LoVo (cell line): ENCODE results near the gene FUBP3.

Experiments
- DNase-seq: peaks from one replicate; pipeline ENCODE4 v3.0.0-alpha.2; 2016; ENCODE audit warnings: low spot score

Gene FUBP3

GRCh38 chr9:130662099-130662969, 83.0 kb downstream of the FUBP3 start:
- no peak for DNase-seq

DNA sequence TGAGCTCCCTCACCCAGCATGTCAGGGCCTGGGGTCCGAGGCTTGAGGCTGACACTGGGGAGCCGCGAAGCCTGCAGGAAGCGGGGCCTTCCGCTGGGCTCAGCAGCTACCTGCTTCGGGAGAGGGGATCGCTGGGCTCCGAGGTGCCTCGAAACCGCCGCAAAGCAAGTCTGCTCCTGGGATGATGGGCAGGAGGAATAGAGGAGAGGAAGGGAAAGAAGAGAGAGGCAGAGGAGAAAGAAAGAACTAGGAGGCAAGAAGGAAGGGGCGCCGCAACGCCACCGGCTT, 83.5 kb downstream of the FUBP3 start:
- no peak for DNase-seq

DNA sequence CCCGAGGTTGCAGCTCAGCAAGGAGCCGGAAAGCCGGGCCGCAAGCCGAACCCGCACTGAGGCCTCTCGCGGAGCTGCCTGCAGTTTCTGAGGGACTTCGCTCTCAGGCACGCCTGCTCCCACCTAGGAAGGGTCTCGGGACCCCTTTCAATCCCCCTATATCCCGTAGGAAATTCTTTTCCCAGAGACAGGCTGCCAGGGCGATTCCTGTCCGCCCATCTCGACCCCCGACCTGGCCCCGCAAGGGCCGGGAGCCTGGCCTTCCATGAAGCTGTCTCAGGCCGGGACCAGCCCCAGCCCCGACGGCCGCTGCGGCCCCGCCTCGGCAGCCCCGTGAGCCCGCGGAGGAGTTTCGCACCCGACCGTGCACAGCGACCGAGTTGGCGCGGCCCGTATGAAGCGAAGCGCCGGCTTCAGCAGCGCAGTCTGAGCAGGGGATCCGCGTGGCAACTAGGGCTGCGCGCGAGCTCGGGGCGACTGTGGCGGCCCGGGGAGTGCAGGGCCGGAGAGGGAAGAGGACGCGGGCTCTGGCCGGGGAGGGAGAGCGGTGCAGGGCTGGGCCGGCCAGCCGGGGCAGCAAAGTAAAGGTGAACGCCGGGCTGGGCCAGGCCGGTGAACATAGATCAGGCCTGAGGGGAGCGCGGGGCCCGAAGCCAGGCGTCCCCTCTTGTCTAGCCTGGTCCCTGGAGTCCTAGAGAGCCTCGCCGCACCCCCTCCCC, 84.0 kb downstream of the FUBP3 start:
- DNase-seq, result no peak

DNA sequence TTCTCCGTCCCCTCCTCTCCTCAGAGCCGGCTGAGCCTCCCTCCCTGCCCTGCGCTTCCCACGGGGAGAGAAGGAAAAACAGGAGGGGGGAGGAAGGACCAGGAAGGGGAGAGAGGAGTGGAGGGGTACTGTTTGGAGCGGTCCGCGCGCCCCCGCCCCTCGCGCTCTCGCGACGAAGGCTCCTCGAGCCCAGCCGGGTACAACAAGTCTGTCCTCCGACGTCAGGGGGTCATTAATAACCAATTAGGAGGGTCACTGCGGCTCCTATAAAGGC, 84.5 kb downstream of the FUBP3 start:
- DNase-seq, result no peak

DNA sequence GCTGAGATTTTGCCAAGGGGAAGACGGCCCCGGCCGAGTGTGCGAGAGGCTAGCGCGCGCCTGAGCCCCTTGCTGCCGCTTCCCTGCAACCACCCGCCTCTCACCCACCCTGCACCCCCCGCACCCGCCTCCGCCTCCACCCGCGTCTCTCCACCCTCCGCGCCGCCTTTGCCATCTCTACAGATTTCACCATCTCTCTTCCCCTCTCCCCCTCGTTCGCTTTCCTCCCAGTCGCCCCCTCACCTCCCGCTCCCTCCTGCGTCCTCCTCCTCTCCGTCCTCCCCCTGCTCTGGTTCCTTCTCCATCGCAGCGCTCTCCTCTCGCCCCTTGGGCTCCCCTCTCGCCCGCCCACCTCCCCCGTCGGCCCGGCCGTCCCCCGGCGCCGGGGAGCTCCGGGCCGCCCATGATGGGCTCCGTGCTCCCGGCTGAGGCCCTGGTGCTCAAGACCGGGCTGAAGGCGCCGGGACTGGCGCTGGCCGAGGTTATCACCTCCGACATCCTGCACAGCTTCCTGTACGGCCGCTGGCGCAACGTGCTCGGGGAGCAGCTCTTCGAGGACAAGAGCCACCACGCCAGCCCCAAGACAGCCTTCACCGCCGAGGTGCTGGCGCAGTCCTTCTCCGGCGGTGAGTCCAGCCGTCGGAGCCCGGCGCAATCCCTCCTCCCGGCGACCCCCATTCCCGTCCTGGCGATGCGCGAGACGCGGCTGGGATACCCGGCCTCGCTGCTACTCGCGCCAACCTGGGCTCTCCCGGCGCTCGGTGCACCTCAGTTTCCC, 85.1 kb downstream of the FUBP3 start, which contains the start of gene PRDM12:
PRDM12 (plus strand) TSS at position 344 of the 778 bp plus-strand sequence; CDS start at position 404, 60 bp downstream.
- no peak for DNase-seq

- no peak for DNase-seq
Observed at GRCh38 chr9:130665029-130665430, 85.7 kb downstream of the FUBP3 start.

DNA sequence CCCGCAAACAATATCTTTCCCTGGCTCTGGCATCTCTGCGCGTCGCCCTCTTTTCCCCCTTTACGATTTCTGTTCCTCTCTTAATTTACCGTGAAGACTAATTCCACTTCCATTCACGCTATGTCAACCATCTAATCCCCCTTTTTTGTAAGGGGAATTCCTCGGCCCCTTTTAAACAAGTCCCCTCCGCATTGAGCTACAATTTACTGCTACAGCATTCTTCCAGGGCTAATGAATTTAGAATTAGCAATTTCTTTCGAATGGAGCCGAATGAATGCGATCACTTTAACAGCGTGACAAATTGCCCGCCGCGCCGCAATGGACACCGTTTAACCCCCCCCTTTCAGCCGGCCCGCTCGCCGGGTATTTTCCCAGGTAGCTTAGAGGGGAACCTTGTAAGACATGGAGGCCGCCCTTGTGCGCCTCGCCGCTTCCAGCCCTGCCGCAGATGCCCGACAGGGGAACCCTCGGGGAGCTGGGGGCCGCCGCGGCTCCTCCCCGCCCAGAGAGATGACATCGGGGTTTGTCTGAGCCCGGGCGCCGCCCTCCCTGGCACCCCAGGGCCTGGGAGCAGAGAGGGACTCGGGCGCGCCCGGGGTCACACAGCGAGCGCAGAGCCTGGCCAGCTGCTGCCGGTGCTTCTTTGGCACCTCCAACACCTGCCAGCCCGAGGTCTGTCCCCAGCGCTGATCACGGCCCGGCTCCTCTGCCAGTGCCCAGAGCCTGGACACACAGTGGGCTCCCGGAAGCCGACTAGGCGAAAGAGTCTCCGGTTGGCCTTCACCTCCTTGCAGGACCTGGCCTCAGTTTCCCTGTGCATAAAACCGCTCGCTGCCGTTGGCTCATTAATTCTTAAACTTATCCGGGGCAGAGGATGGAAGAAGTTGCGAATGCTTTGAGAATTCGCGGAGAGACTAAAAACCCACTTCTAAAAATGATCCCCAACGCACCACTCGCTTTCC, 86.3 kb downstream of the FUBP3 start:
- no peak for DNase-seq

DNA sequence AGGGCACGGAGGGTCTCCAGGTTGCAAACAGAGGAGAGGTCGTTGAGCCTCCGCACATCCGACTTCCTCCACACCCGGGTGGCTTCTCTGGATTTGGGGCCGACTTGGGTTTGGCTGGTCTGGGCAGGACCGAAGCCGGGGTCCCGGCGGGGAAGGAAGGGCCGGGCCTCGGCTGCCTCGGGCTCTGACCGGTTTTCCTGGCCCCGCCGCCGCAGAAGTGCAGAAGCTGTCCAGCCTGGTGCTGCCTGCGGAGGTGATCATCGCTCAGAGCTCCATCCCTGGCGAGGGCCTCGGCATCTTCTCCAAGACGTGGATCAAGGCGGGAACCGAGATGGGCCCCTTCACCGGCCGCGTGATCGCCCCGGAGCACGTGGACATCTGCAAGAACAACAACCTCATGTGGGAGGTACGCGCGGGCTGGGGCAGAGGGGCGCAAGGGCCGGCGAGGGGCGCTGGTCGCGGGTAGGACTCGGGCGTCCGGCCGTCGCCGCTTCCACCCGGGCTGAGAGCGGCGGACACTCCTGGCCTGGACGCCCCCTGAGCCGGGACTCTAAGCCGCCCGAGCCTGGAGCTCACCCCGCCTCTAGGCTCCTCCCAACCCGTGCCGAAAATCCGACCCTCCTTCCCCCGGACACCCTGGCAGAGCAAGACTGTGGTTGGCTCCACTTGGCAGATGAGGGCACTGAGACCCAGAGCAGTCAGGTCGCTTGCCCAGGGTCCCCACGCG, 87.2 kb downstream of the FUBP3 start:
- DNase-seq, result no peak

- no peak for DNase-seq
Observed at GRCh38 chr9:130667120-130667435, 87.7 kb downstream of the FUBP3 start.

- no peak for DNase-seq
Observed at GRCh38 chr9:130668196-130668595, 88.8 kb downstream of the FUBP3 start.

GRCh38 chr9:130668659-130669058, 89.3 kb downstream of the FUBP3 start:
- no peak for DNase-seq

DNA sequence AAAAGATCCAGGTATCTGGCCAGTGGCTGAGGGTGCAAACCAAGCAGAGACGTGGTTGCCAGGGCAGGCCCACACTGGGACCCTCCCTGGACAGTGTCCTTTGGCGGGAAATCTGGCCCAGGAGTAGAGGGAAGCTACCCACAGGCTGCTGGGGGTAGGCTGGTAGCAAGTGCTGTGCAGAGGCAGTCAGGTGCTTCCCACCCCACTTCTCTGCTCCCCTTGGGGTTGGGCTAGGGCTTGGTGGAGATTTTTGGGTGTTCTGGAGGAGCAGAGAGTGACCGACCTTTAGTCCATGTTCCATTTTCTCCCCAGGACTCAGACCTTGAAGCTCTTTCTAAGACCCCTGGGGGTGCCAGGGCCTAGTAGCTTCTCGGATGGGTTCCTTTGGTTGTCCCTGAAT, 90.6 kb downstream of the FUBP3 start:
- no peak for DNase-seq

DNA sequence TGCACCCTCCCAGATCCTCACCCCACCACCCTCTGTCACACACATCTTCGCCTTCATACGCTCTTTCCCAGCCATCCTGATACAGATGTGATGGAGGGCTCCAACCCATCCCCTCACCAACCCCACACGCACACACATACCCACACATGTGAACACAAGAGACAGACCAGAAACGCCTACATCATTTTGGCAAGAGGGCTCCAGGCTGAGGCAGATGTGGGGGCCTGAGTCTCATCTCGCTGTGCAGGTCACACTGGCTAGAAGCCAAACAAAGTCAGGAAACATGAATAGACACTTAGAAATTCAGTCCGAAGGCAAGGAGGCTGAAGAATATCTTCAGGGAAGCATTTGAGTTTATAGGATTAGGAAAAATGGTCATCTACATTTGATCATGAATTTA, 91.3 kb downstream of the FUBP3 start:
- DNase-seq, result no peak

DNA sequence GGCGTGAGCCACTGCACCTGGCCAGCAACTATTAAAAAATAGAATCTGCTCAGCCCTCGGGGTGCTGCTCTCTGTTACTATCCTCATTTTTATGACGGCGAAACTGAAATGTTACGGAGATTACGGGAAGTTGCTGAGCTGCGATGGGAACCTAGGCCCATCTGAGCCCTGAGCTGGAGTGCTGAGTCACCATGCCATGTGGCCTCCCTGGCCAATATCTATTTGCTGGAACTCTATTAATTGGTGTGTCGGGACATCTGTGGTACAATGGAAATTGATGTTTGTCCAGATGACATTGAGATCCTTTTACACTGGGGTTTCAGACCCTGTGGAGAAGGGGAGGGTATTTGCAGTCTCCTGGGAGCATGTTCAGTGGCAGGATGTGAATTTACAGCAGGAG, 93.1 kb downstream of the FUBP3 start:
- DNase-seq, result no peak

DNA sequence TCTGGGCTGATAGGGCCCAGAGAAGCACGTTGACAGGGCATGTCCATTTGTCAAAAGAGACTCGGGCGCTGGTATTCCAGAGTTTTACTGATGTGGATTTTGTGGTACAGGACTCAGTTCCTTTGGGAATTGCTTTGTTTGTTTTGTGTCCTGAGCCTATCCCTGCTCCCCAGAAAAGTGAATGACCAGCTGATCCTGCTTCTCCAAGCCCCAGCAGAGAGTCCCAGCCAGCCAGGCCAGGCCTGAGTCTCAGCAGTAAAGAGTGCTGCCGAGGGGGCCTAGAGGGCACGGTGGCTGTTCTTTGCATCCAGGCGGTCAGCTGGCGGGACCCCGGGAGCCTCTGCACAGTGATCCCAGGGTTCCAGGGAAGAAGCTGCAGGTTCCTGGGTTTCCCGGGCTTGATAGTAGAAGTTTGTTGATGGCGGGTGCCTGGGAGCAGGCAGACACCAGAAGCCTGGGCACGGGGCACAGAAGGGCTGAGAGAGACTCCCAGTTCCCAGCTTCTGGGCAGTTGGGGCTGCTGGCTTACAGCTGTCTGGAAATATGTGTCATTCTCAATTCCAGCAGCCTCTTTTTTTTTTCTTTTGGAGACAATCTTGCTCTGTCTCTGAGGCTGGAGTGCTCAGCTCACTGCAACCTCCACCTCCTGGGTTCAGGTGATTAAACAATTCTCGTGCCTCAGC, 93.7 kb downstream of the FUBP3 start:
- no peak for DNase-seq

- no peak for DNase-seq
Observed at GRCh38 chr9:130675396-130675795, 96.0 kb downstream of the FUBP3 start.

DNA sequence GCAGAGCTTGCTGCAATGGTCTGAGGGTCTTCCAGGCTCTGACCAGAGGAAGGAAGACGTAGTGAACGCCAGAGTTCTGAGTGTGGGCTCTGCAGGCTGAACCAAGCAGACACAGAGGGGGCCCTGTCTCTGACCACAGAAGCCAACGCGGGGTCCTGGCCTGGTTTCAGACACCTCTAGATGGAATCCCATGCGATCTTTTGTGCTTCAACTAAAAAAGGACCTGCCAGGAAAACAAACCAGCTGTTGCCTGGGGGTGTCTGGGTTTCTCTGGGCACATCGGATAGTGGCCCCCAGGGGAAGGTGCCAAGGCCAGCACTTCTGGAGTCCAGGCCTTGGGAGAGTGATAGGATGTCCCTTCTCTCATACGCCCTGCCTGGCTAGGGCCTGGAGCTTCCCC, 97.9 kb downstream of the FUBP3 start:
- DNase-seq, result no peak

DNA sequence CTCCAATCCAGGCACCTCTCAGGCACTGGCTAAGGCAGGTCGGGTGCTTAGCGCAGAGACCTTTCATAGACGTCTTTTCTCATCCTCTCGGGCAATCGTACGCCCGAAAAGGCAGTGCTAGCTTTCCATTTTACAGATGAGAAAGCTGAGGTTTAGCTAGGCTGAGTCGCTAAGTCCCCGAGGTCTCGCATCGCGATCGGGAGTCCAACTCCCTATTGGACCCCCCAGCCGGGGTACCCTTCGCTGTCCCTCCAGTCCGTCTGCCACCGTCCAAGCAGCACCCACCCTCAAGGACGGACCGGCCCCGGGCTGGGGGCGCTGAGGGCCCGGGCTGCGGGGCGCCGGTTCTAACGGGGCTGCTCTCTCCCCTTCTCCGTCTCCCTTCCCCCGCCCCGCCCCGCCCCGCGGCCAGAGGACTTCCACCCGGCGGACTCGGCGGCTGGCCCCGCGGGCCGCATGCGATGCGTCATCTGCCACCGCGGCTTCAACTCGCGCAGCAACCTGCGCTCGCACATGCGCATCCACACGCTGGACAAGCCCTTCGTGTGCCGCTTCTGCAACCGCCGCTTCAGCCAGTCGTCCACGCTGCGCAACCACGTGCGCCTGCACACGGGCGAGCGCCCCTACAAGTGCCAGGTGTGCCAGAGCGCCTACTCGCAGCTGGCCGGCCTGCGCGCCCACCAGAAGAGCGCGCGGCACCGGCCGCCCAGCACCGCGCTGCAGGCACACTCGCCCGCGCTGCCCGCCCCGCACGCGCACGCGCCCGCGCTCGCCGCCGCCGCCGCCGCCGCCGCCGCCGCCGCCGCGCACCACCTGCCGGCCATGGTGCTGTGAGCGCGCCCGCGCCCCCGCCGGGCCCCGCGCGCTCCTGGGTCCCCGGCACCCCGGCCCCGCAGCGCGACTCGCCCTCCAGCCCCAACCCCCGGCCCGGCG, 101.7 kb downstream of the FUBP3 start:
- DNase-seq, result peak; percentile 94

- DNase-seq, result peak; percentile 14
Observed at GRCh38 chr9:130681769-130682420, 102.5 kb downstream of the FUBP3 start.
